Lower leg skin (tissue), 4 donors: ENCODE measurements around the gene HOXB8. TPM values are rescaled to one million over a fixed set of nuclear protein-coding genes. Genes with fewer than 3 reads are reported as not detected.

ENCODE experiments used
- DNase-seq, 2 donors: peaks; one replicate each; pipeline ENCODE4 v3.0.0-alpha.2; 2019; ENCODE audit warnings: low spot score in 2 of 2
- H3K4me3 ChIP-seq: fragments of 200-600 bp; sonication (generic); 2 replicates; pipeline ENCODE4 v1.5.1; 2017; ENCODE audit warnings: mild to moderate bottlenecking, low read depth; ENCODE audit not compliant: poor library complexity, severe bottlenecking
- CTCF ChIP-seq, 3 donors: fragments of 450-650 bp; IDR thresholded peaks; one replicate each; pipeline ENCODE4 v1.5.1; 2016; ENCODE audit warnings: antibody characterized with exemption in 3 of 3, mild to moderate bottlenecking in 3 of 3, moderate library complexity in 2 of 3
- POLR2A ChIP-seq, 2 donors: fragments of 450-650 bp; IDR thresholded peaks; one replicate each; pipeline ENCODE4 v1.6.1; 2016 to 2017; ENCODE audit warnings: antibody characterized with exemption in 2 of 2, mild to moderate bottlenecking in 1 of 2, moderate library complexity in 1 of 2
- WGBS, 2 donors: methylation state at CpG; one replicate each; pipeline ENCODE4 v1.1.5; 2018; 5-methylcytosine and 5-hydroxymethylcytosine counted together
- intact Hi-C: fragments of 100-400 bp; cut with DNase I; formaldehyde crosslinking; loops from one replicate; pipeline ENCODE4 v1.15.0; 2023; ENCODE audit warnings: low total_unique reads
- total RNA-seq, 4 donors: library from RNA; depleted of rRNA; stranded (reverse); fragments of >200 nt; gene quantifications; one replicate each; pipeline ENCODE4 v1.1.0, GENCODE V29; 2016

HOXB8 gene
- total RNA-seq, 4 donors from 2014 or later, result 1.4 TPM; not detected in 3

- 78 to 82% methylated on average over 8 of the region's 8 CpGs for WGBS, 2 donors
- TF ChIP-seq POLR2A (IDR thresholded peaks at IDR 0.05) (no peak), CTCF (IDR thresholded peaks at IDR 0.05) (no peak)
- DNase-seq, result no peak
- no peak overlapping the region for H3K4me3 ChIP-seq
- intact Hi-C loops, result no loop called here
Observed at GRCh38 chr17:48574505-48575065, 40.5 kb downstream of the HOXB8 start.

GRCh38 chr17:48571826-48572417 is 43.2 kb downstream of the HOXB8 start:
- DNase-seq, result no peak
- intact Hi-C loops, result no loop called here
- TF ChIP-seq POLR2A (IDR thresholded peaks at IDR 0.05) (no peak), CTCF (IDR thresholded peaks at IDR 0.05) (no peak)
- no peak overlapping the region for H3K4me3 ChIP-seq
- 72 to 84% methylated on average over 1 of the region's 1 CpG for WGBS, 2 donors

- H3K4me3 ChIP-seq, result no peak overlapping the region
- WGBS, 2 donors, result 80 to 81% methylated on average over 26 of the region's 26 CpGs
Observed at GRCh38 chr17:48571024-48571818, 43.9 kb downstream of the HOXB8 start.

GRCh38 chr17:48570325-48571023 is 44.6 kb downstream of the HOXB8 start:
- intact Hi-C loops, result no loop called here
- no peak for DNase-seq
- WGBS, 2 donors, result 60 to 65% methylated on average over 19 of the region's 19 CpGs
- TF ChIP-seq CTCF (IDR thresholded peaks at IDR 0.05) (no peak), POLR2A (IDR thresholded peaks at IDR 0.05) (no peak)
- no peak overlapping the region for H3K4me3 ChIP-seq

More at GRCh38 chr17:48571024-48571818, 43.9 kb downstream of the HOXB8 start:
- intact Hi-C loops, result no loop called here
- TF ChIP-seq CTCF (IDR thresholded peaks at IDR 0.05) (no peak), POLR2A (IDR thresholded peaks at IDR 0.05) (no peak)
- no peak for DNase-seq

- no peak for DNase-seq
- 80 to 84% methylated on average over 6 of the region's 6 CpGs for WGBS, 2 donors
- H3K4me3 ChIP-seq, result no peak overlapping the region
- intact Hi-C loops, result no loop called here
- no peak for TF ChIP-seq CTCF (IDR thresholded peaks at IDR 0.05)
- TF ChIP-seq POLR2A (IDR thresholded peaks at IDR 0.05), result no peak
Observed at GRCh38 chr17:48569674-48570324, 45.3 kb downstream of the HOXB8 start.
